ENCODE data around the gene C2CD4A.
A peak's percentile ranks its signal among the peaks of the same experiment; 100 is the strongest.

Gene C2CD4A

GRCh38 chr15:62063825-62064635 is 2.7 kb upstream of the C2CD4A start:
- Histone ChIP-seq H3K4me3 (ENCODE audit: low read length) (peak overlapping the region; percentile 3), H3K27me3 (ENCODE audit: control insufficient read depth, insufficient read depth, low read length) (peaks cover 17% of the 10 kb centered on the region), H3K9me3 (replicated peaks; ENCODE audit: low read length) (no peaks in the 10 kb centered on the region), H3K4me2 (ENCODE audit: low read length) (peak overlapping the region; percentile 41), H3K4me1 (ENCODE audit: control insufficient read depth, insufficient read depth, low read length) (peaks cover 34% of the 10 kb centered on the region), H3K36me3 (ENCODE audit: insufficient read depth, low read length) (no peaks in the 10 kb centered on the region), H3K9ac (ENCODE audit: low read depth, low read length) (peak overlapping the region; percentile 6)

GRCh38 chr15:62067448-62068044 is 769 bp downstream of the C2CD4A start:
- Histone ChIP-seq H3K4me2 (ENCODE audit: low read length) (peak overlapping the region; percentile 82), H3K27me3 (ENCODE audit: control insufficient read depth, insufficient read depth, low read length) (peaks cover 13% of the 10 kb centered on the region), H3K36me3 (ENCODE audit: insufficient read depth, low read length) (no peaks in the 10 kb centered on the region), H3K9me3 (replicated peaks; ENCODE audit: low read length) (no peaks in the 10 kb centered on the region), H3K4me3 (ENCODE audit: low read length) (peak overlapping the region; percentile 62), H3K9ac (ENCODE audit: low read depth, low read length) (no peak overlapping the region), H3K4me1 (ENCODE audit: control insufficient read depth, insufficient read depth, low read length) (peaks cover 28% of the 10 kb centered on the region)

DNA sequence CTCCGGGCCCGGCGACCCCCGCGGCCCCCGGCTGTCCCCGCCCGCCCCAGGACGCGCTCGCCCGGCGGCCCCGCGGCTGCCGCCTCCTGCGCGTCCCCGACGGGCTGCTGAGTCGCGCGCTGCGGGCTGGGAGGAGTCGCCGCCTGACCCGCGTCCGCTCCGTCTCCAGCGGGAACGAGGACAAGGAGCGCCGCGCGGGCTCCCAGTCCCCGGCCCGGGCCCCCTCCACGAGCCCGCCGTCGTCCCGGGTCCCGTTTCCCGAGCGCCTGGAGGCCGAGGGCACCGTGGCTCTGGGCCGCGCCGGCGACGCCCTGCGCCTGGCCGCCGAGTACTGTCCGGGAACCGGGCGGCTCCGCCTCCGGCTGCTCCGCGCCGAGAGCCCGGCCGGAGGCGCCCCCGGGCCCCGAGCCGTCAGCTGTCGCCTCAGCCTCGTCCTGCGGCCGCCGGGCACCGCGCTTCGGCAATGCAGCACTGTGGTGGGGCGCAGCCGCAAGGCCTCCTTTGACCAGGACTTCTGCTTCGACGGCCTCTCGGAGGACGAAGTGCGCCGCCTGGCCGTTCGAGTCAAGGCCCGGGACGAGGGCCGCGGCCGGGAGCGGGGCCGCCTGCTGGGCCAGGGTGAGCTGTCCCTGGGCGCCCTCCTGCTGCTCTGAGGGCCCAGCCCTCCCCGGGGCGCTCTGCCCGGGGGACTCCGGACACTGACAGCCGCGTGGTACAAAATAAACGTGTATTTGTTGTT is 1.5 kb downstream of the C2CD4A start:
- Histone ChIP-seq H3K9me3 (replicated peaks; ENCODE audit: low read length) (no peaks in the 10 kb centered on the region), H3K4me3 (ENCODE audit: low read length) (peak overlapping the region; percentile 66), H3K9ac (ENCODE audit: low read depth, low read length) (peak overlapping the region; percentile 49), H3K4me2 (ENCODE audit: low read length) (peak overlapping the region; percentile 78), H3K36me3 (ENCODE audit: insufficient read depth, low read length) (no peaks in the 10 kb centered on the region), H3K27me3 (ENCODE audit: control insufficient read depth, insufficient read depth, low read length) (peaks cover 13% of the 10 kb centered on the region), H3K4me1 (ENCODE audit: control insufficient read depth, insufficient read depth, low read length) (peaks cover 26% of the 10 kb centered on the region)

GRCh38 chr15:62068810-62069167 is 2.0 kb downstream of the C2CD4A start:
- Histone ChIP-seq H3K4me1 (ENCODE audit: control insufficient read depth, insufficient read depth, low read length) (peaks cover 21% of the 10 kb centered on the region), H3K4me3 (ENCODE audit: low read length) (peak overlapping the region; percentile 66), H3K36me3 (ENCODE audit: insufficient read depth, low read length) (no peaks in the 10 kb centered on the region), H3K4me2 (ENCODE audit: low read length) (peak overlapping the region; percentile 78), H3K9me3 (replicated peaks; ENCODE audit: low read length) (no peaks in the 10 kb centered on the region), H3K27me3 (ENCODE audit: control insufficient read depth, insufficient read depth, low read length) (peaks cover 13% of the 10 kb centered on the region), H3K9ac (ENCODE audit: low read depth, low read length) (peak overlapping the region; percentile 49)

DNA sequence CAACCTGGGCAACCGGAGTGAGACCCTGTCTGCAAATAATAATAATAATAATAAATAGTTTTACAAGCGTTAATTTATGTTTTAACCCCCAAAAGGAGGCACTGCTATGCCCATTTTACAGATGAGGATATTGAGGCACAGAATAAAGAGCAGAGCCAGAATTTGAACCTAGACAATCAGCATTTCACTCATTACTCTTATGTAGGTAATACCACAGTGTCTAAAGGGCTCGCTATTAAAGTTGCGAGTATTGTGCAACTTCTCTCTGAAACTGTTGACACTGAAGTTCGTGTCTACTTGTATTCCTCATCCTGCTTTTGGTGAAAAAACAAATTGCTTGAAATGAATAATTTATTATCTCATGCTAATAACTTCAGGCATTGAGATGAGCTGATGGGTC is 2.8 kb downstream of the C2CD4A start:
- Histone ChIP-seq H3K4me2 (ENCODE audit: low read length) (no peak overlapping the region), H3K9me3 (replicated peaks; ENCODE audit: low read length) (no peaks in the 10 kb centered on the region), H3K4me1 (ENCODE audit: control insufficient read depth, insufficient read depth, low read length) (peaks cover 14% of the 10 kb centered on the region), H3K4me3 (ENCODE audit: low read length) (no peak overlapping the region), H3K36me3 (ENCODE audit: insufficient read depth, low read length) (no peaks in the 10 kb centered on the region), H3K27me3 (ENCODE audit: control insufficient read depth, insufficient read depth, low read length) (peaks cover 13% of the 10 kb centered on the region), H3K9ac (ENCODE audit: low read depth, low read length) (no peak overlapping the region)

DNA sequence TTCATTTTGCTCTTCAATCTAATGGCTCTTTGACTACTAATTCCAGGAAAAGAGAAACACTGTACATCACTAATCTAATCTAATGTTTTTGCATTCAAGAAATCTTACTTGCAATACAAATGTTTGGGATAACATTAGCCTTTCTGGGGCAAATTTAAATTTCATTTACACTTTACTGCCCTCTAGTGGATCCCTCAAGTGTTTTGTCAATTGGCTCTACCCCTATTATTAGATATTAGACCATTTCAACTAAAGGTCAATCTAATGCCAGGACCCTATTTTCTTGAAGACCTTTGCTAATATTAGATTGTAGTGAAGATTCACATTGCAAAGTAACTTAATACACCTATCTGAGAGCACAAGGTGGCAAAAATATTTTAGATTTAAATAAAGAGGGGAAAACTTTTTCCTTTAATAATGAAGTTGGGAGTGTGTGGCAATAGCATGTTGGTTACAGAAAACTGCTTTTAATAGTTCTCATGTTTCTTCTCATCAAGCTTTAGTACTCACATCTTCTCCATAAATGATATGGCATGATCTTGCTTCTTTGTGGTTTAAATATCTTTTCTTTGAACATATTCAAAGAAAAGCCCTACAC is 5.0 kb downstream of the C2CD4A start:
- Histone ChIP-seq H3K9ac (ENCODE audit: low read depth, low read length) (no peak overlapping the region), H3K9me3 (replicated peaks; ENCODE audit: low read length) (no peaks in the 10 kb centered on the region), H3K4me2 (ENCODE audit: low read length) (no peak overlapping the region), H3K27me3 (ENCODE audit: control insufficient read depth, insufficient read depth, low read length) (peaks cover 8% of the 10 kb centered on the region), H3K4me3 (ENCODE audit: low read length) (no peak overlapping the region), H3K4me1 (ENCODE audit: control insufficient read depth, insufficient read depth, low read length) (peaks cover 13% of the 10 kb centered on the region), H3K36me3 (ENCODE audit: insufficient read depth, low read length) (no peaks in the 10 kb centered on the region)

- Histone ChIP-seq H3K4me1 (ENCODE audit: control insufficient read depth, insufficient read depth, low read length) (peaks cover 7% of the 10 kb centered on the region), H3K36me3 (ENCODE audit: insufficient read depth, low read length) (no peaks in the 10 kb centered on the region), H3K4me3 (ENCODE audit: low read length) (peak overlapping the region; percentile 15), H3K4me2 (ENCODE audit: low read length) (peak overlapping the region; percentile 61), H3K27me3 (ENCODE audit: control insufficient read depth, insufficient read depth, low read length) (no peaks in the 10 kb centered on the region), H3K9me3 (replicated peaks; ENCODE audit: low read length) (no peaks in the 10 kb centered on the region), H3K9ac (ENCODE audit: low read depth, low read length) (peak overlapping the region; percentile 10)
Measured at GRCh38 chr15:62075595-62076277, 9.0 kb downstream of the C2CD4A start.

DNA sequence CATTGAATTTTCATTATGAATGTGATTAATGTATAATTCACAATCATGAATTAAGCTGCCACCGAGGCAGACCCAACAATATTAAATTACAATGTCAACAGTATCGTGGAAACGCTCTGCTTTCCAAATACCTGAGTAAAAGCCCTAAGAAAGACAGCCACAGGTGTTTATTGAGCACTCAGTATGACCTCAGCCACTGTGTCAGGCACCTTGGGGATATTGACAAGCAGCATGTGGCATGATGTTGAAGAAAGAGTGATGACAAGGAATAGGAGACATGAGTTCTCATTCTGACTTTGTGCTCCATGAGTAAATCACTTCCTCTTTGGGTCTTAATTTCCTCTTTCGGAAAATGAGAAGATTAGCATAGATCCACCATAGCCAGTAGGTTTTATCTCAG is 12.8 kb downstream of the C2CD4A start:
- peaks cover 7% of the 10 kb centered on the region for H3K4me1 ChIP-seq (ENCODE audit: control insufficient read depth, insufficient read depth, low read length)
- no peak overlapping the region for H3K4me3 ChIP-seq (ENCODE audit: low read length)
- no peak overlapping the region for H3K9ac ChIP-seq (ENCODE audit: low read depth, low read length)
- no peaks in the 10 kb centered on the region for H3K27me3 ChIP-seq (ENCODE audit: control insufficient read depth, insufficient read depth, low read length)
- H3K4me2 ChIP-seq (ENCODE audit: low read length): no peak overlapping the region
- H3K36me3 ChIP-seq (ENCODE audit: insufficient read depth, low read length): no peaks in the 10 kb centered on the region
- H3K9me3 ChIP-seq (replicated peaks; ENCODE audit: low read length): no peaks in the 10 kb centered on the region

DNA sequence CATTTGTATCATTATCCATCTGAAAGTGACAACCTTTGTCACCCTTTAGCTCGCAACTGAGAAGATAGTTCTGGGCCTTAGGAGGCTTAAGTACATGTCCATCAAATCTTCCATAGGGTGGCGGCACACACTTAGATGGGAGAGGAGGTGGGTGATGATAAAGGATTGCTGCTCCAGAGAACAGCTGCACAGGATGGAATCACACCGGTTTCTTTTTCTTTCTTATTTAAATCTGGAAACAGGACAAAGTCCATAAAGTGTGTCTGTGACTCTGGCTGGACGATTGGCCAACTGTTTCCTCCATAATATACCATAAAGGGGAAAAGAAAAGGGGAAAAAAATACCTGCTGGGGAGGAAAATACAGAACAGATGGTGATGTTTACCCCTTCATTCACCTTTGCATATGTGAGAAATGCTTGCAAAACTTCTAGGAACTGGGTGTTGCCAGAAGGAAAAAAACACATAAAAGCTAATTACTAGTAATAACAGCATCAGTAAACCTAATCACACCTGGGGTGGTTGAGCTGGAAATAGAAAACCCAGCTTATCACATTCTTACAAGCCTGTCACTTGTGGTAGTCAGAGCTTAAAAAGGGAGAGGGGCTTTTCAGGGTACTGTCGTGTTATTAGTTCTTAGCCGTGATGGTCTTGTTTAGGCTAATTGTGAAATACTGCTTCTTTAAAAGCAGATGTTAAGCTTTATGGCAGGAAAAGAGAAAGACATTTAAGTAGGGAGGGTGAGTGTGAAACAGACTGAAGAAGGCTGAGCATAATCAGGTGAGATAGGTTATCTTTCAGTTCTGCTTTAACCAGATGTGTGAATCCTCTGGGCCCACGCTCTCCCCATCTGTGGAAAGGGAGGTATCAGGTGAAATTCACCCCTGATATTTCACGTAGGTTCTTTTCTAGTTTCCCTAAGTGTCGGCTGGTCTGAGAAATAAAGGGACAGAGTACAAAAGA is 16.7 kb downstream of the C2CD4A start:
- Histone ChIP-seq H3K4me1 (ENCODE audit: control insufficient read depth, insufficient read depth, low read length) (peaks cover 11% of the 10 kb centered on the region), H3K9me3 (replicated peaks; ENCODE audit: low read length) (no peaks in the 10 kb centered on the region), H3K27me3 (ENCODE audit: control insufficient read depth, insufficient read depth, low read length) (no peaks in the 10 kb centered on the region), H3K4me3 (ENCODE audit: low read length) (no peak overlapping the region), H3K4me2 (ENCODE audit: low read length) (no peak overlapping the region), H3K9ac (ENCODE audit: low read depth, low read length) (no peak overlapping the region), H3K36me3 (ENCODE audit: insufficient read depth, low read length) (no peaks in the 10 kb centered on the region)

DNA sequence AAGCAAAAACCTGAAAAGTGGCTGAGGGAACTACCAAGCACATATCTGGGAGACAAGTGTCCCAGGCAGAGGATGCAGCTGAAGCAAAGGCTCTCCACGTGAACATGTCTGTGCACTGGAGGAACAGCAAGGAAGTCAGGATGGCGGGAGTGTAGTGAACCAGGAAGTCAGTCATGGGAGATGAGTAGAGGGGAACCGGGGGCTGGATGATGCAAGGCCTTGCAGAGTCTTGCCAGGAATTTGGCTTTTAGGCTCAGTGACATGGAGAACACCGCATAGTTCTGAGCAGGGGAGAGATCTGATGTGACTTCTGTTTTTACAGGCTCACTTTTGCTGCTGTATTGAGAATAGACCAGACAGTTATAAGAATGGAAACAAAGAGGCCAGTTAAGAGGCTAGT is 19.0 kb downstream of the C2CD4A start:
- H3K4me2 ChIP-seq (ENCODE audit: low read length): no peak overlapping the region
- no peaks in the 10 kb centered on the region for H3K9me3 ChIP-seq (replicated peaks; ENCODE audit: low read length)
- no peak overlapping the region for H3K9ac ChIP-seq (ENCODE audit: low read depth, low read length)
- H3K4me1 ChIP-seq (ENCODE audit: control insufficient read depth, insufficient read depth, low read length): peaks cover 12% of the 10 kb centered on the region
- H3K4me3 ChIP-seq (ENCODE audit: low read length): no peak overlapping the region
- H3K27me3 ChIP-seq (ENCODE audit: control insufficient read depth, insufficient read depth, low read length): no peaks in the 10 kb centered on the region
- H3K36me3 ChIP-seq (ENCODE audit: insufficient read depth, low read length): no peaks in the 10 kb centered on the region
